ENCODE data around the gene AK5.

The AK5 gene

DNA sequence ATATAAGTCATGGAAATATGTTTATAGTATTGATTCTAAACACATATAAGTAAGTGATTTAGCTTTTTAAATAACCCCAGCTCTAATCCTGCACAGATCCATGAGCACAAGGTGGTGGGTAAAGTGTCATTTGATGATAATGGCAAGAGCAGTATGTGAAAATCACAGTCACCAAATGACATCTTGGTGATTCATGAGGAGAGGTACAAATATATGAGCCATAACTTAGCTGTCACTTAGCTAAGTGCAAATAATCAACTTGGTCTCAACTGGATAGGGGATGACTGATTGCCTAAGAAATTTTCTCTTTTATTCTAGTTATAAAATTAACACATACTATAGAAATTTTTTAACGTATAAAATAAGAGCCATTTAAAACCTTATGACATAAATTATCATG is 202.5 kb downstream of the AK5 start:
- DNase-seq, result no peak
- WGBS (ENCODE audit: insufficient coverage), result no CpG with 5 or more reads among the region's 1 CpG
- ChIA-PET CTCF (no interaction called here), POLR2A (no interaction called here)
- no peaks in the 10 kb centered on the region for H3K36me3 ChIP-seq (ENCODE audit: control insufficient read depth in 4 of 4, insufficient read depth in 4 of 4, low read length in 3 of 4)
- H3K27ac ChIP-seq (ENCODE audit: insufficient read depth in 1 of 2, low read depth in 1 of 2, low read length in 2 of 2, poor library complexity in 1 of 2, severe bottlenecking in 2 of 2), result no peak overlapping the region
- H3K4me1 ChIP-seq (ENCODE audit: control extremely low read depth in 1 of 4, control insufficient read depth in 4 of 4, insufficient read depth in 4 of 4, low read length in 3 of 4), result peaks cover 0 to 3% (median 0%) of the 10 kb centered on the region in 4 experiments
- no peaks in the 10 kb centered on the region for H3K27me3 ChIP-seq (replicated peaks in 2 of 5; ENCODE audit: control insufficient read depth in 4 of 5, insufficient read depth in 5 of 5, low read length in 4 of 5)
- no peaks in the 10 kb centered on the region for H3K9me3 ChIP-seq (ENCODE audit: control extremely low read depth in 1 of 5, control insufficient read depth in 4 of 5, insufficient read depth in 2 of 5, low read depth in 1 of 5, low read length in 4 of 5)
- no peak overlapping the region for H3K4me3 ChIP-seq (ENCODE audit: control insufficient read depth in 1 of 7, extremely low read depth in 1 of 7, insufficient read depth in 4 of 7, low read depth in 2 of 7, low read length in 6 of 7)

DNA sequence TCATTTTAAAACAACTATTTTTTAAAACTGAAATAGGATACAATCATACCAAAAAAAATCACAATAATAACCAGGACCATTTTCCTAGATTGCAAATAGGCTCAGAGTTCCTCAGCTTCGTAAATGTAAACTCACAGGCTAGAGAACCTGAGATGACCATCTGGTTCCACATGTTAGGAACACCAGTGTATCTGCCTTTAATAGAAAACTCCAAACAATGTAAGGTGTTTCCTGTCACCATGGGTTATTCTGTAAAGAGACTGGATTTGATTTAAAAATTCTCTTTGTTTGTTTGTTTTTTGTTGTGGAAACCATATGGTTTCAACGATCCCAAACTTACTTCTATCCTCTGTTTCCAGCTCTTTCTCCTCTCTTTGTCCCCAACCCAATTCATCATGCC is 203.1 kb downstream of the AK5 start:
- H3K27ac ChIP-seq (ENCODE audit: insufficient read depth in 1 of 2, low read depth in 1 of 2, low read length in 2 of 2, poor library complexity in 1 of 2, severe bottlenecking in 2 of 2), result no peak overlapping the region
- H3K36me3 ChIP-seq (ENCODE audit: control insufficient read depth in 4 of 4, insufficient read depth in 4 of 4, low read length in 3 of 4), result no peaks in the 10 kb centered on the region
- no peaks in the 10 kb centered on the region for H3K27me3 ChIP-seq (replicated peaks in 2 of 5; ENCODE audit: control insufficient read depth in 4 of 5, insufficient read depth in 5 of 5, low read length in 4 of 5)
- no peaks in the 10 kb centered on the region for H3K9me3 ChIP-seq (ENCODE audit: control extremely low read depth in 1 of 5, control insufficient read depth in 4 of 5, insufficient read depth in 2 of 5, low read depth in 1 of 5, low read length in 4 of 5)
- H3K4me3 ChIP-seq (ENCODE audit: control insufficient read depth in 1 of 7, extremely low read depth in 1 of 7, insufficient read depth in 4 of 7, low read depth in 2 of 7, low read length in 6 of 7), result no peak overlapping the region
- CTCF ChIA-PET, result no interaction called here
- DNase-seq, result no peak
- POLR2A ChIA-PET, result no interaction called here
- 100% methylated on average over 1 of the region's 2 CpGs for WGBS (ENCODE audit: insufficient coverage)
- peaks cover 0 to 3% (median 0%) of the 10 kb centered on the region in 4 experiments for H3K4me1 ChIP-seq (ENCODE audit: control extremely low read depth in 1 of 4, control insufficient read depth in 4 of 4, insufficient read depth in 4 of 4, low read length in 3 of 4)

GRCh38 chr1:77487631-77488030 is 205.8 kb downstream of the AK5 start:
- POLR2A ChIA-PET, result no interaction called here
- H3K27me3 ChIP-seq (replicated peaks in 2 of 5; ENCODE audit: control insufficient read depth in 4 of 5, insufficient read depth in 5 of 5, low read length in 4 of 5), result no peaks in the 10 kb centered on the region

DNA sequence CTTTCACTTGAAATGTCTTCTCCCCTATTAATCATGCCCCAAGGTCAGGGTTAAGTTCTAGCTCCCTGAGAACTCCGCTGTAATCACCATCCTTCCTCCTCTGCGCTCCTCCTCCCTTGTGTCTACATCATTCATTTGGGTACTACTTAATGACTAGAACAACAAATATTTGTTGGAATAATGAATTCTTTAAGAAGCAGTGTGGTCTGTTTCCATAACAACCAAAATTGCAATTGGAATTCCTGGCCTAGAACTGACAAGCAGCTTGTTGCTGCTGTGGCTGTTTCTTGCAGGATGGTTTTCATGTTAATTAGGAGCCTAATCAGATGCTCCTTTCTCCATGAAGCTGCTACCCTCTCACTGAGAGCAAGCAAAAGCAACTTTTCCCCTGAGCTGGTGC is 208.1 kb downstream of the AK5 start:
- Histone ChIP-seq H3K27me3 (replicated peaks in 2 of 5; ENCODE audit: control insufficient read depth in 4 of 5, insufficient read depth in 5 of 5, low read length in 4 of 5) (no peaks in the 10 kb centered on the region), H3K36me3 (ENCODE audit: control insufficient read depth in 4 of 4, insufficient read depth in 4 of 4, low read length in 3 of 4) (no peaks in the 10 kb centered on the region), H3K9me3 (ENCODE audit: control extremely low read depth in 1 of 5, control insufficient read depth in 4 of 5, insufficient read depth in 2 of 5, low read depth in 1 of 5, low read length in 4 of 5) (no peaks in the 10 kb centered on the region), H3K4me1 (ENCODE audit: control extremely low read depth in 1 of 4, control insufficient read depth in 4 of 4, insufficient read depth in 4 of 4, low read length in 3 of 4) (no peaks in the 10 kb centered on the region), H3K27ac (ENCODE audit: insufficient read depth in 1 of 2, low read depth in 1 of 2, low read length in 2 of 2, poor library complexity in 1 of 2, severe bottlenecking in 2 of 2) (no peak overlapping the region), H3K4me3 (ENCODE audit: control insufficient read depth in 1 of 7, extremely low read depth in 1 of 7, insufficient read depth in 4 of 7, low read depth in 2 of 7, low read length in 6 of 7) (no peak overlapping the region)
- ChIA-PET CTCF (interaction anchor here (1.4 kb wide), 1 partner anchor 46 kb away, joined by 3 read pairs; no protein-coding TSS in a partner anchor), POLR2A (no interaction called here)
- no CpG with 5 or more reads among the region's 2 CpGs for WGBS (ENCODE audit: insufficient coverage)
- DNase-seq, result no peak

More at GRCh38 chr1:77487631-77488030, 205.8 kb downstream of the AK5 start:
- H3K4me1 ChIP-seq (ENCODE audit: control extremely low read depth in 1 of 4, control insufficient read depth in 4 of 4, insufficient read depth in 4 of 4, low read length in 3 of 4), result no peaks in the 10 kb centered on the region
- no CpG with 5 or more reads among the region's 1 CpG for WGBS (ENCODE audit: insufficient coverage)
- no peaks in the 10 kb centered on the region for H3K9me3 ChIP-seq (ENCODE audit: control extremely low read depth in 1 of 5, control insufficient read depth in 4 of 5, insufficient read depth in 2 of 5, low read depth in 1 of 5, low read length in 4 of 5)
- CTCF ChIA-PET, result no interaction called here
- no peaks in the 10 kb centered on the region for H3K36me3 ChIP-seq (ENCODE audit: control insufficient read depth in 4 of 4, insufficient read depth in 4 of 4, low read length in 3 of 4)
- no peak overlapping the region for H3K4me3 ChIP-seq (ENCODE audit: control insufficient read depth in 1 of 7, extremely low read depth in 1 of 7, insufficient read depth in 4 of 7, low read depth in 2 of 7, low read length in 6 of 7)
- H3K27ac ChIP-seq (ENCODE audit: insufficient read depth in 1 of 2, low read depth in 1 of 2, low read length in 2 of 2, poor library complexity in 1 of 2, severe bottlenecking in 2 of 2), result no peak overlapping the region
- no peak for DNase-seq

DNA sequence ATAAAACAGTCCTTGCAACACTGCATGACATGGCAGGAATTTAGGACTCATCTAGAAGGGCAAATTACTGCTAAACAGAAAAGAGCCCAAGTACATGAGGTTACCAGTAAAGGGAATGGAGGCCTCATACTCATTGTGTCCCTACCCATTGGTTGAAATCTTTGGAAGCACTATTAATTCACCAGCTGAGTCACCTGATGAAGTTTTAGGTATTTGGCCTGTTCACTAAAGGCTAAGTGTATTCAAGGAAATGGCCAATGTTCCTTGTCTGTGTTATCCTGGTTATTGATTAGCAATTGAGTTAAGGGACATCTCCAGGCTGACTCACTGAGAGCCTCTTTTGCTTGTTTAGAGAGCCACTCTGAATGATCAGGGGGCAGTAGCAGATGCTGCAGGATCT is 212.2 kb downstream of the AK5 start:
- Histone ChIP-seq H3K9me3 (ENCODE audit: control extremely low read depth in 1 of 5, control insufficient read depth in 4 of 5, insufficient read depth in 2 of 5, low read depth in 1 of 5, low read length in 4 of 5) (no peaks in the 10 kb centered on the region), H3K27ac (ENCODE audit: insufficient read depth in 1 of 2, low read depth in 1 of 2, low read length in 2 of 2, poor library complexity in 1 of 2, severe bottlenecking in 2 of 2) (no peak overlapping the region), H3K27me3 (replicated peaks in 2 of 5; ENCODE audit: control insufficient read depth in 4 of 5, insufficient read depth in 5 of 5, low read length in 4 of 5) (no peaks in the 10 kb centered on the region), H3K36me3 (ENCODE audit: control insufficient read depth in 4 of 4, insufficient read depth in 4 of 4, low read length in 3 of 4) (no peaks in the 10 kb centered on the region), H3K4me1 (ENCODE audit: control extremely low read depth in 1 of 4, control insufficient read depth in 4 of 4, insufficient read depth in 4 of 4, low read length in 3 of 4) (no peaks in the 10 kb centered on the region), H3K4me3 (ENCODE audit: control insufficient read depth in 1 of 7, extremely low read depth in 1 of 7, insufficient read depth in 4 of 7, low read depth in 2 of 7, low read length in 6 of 7) (no peak overlapping the region)
- ChIA-PET CTCF (no interaction called here), POLR2A (no interaction called here)
- DNase-seq, result no peak

DNA sequence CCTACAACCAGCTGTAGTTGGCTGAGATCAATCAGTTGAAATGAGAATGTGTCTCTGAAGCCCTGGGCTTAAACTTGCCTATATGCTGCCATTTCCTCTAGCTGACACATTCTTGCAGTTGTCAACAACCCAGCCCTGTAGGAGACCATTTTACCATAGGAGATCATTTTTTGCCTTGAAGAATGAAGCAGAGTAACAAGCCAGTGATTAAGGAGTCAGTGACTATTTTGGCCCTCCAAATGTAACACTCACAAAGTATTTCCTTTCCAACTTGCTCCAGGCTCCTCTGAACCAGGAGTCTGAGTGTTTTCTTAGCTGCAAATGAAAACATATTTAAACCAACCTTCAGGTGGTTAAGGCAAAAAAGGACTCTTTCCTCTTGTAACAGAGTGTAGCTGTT is 217.1 kb downstream of the AK5 start:
- H3K4me1 ChIP-seq (ENCODE audit: control extremely low read depth in 1 of 4, control insufficient read depth in 4 of 4, insufficient read depth in 4 of 4, low read length in 3 of 4), result peaks cover 0 to 1% (median 0%) of the 10 kb centered on the region in 4 experiments
- no peak for DNase-seq
- peaks cover 0 to 2% (median 0%) of the 10 kb centered on the region in 5 experiments for H3K9me3 ChIP-seq (ENCODE audit: control extremely low read depth in 1 of 5, control insufficient read depth in 4 of 5, insufficient read depth in 2 of 5, low read depth in 1 of 5, low read length in 4 of 5)
- H3K27ac ChIP-seq (ENCODE audit: insufficient read depth in 1 of 2, low read depth in 1 of 2, low read length in 2 of 2, poor library complexity in 1 of 2, severe bottlenecking in 2 of 2), result no peak overlapping the region
- H3K36me3 ChIP-seq (ENCODE audit: control insufficient read depth in 4 of 4, insufficient read depth in 4 of 4, low read length in 3 of 4), result no peaks in the 10 kb centered on the region
- ChIA-PET POLR2A (no interaction called here), CTCF (no interaction called here)
- H3K4me3 ChIP-seq (ENCODE audit: control insufficient read depth in 1 of 7, extremely low read depth in 1 of 7, insufficient read depth in 4 of 7, low read depth in 2 of 7, low read length in 6 of 7), result no peak overlapping the region
- no peaks in the 10 kb centered on the region for H3K27me3 ChIP-seq (replicated peaks in 2 of 5; ENCODE audit: control insufficient read depth in 4 of 5, insufficient read depth in 5 of 5, low read length in 4 of 5)

DNA sequence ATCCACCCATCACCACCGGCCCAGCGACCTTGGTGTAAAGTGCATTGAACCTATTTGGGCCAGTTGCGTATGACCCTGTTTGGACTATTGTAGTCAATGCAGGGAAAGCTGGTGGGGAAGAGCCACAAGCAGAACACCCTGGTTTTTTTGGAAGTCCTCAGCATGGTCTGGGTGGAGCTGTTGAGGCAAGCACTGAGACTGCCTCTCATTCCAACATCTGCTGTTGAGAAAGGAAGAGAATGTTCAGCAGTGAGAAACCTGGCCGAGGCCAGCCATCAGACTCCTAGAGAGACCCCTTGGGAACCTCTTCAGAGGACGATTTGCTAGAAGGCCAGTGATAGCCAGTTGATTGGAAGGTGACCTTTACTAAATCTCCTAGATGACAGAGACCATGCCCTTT is 217.6 kb downstream of the AK5 start:
- Histone ChIP-seq H3K9me3 (ENCODE audit: control extremely low read depth in 1 of 5, control insufficient read depth in 4 of 5, insufficient read depth in 2 of 5, low read depth in 1 of 5, low read length in 4 of 5) (peaks cover 0 to 2% (median 0%) of the 10 kb centered on the region in 5 experiments), H3K27ac (ENCODE audit: insufficient read depth in 1 of 2, low read depth in 1 of 2, low read length in 2 of 2, poor library complexity in 1 of 2, severe bottlenecking in 2 of 2) (no peak overlapping the region), H3K4me3 (ENCODE audit: control insufficient read depth in 1 of 7, extremely low read depth in 1 of 7, insufficient read depth in 4 of 7, low read depth in 2 of 7, low read length in 6 of 7) (no peak overlapping the region), H3K4me1 (ENCODE audit: control extremely low read depth in 1 of 4, control insufficient read depth in 4 of 4, insufficient read depth in 4 of 4, low read length in 3 of 4) (peaks cover 0 to 4% (median 1%) of the 10 kb centered on the region in 4 experiments), H3K36me3 (ENCODE audit: control insufficient read depth in 4 of 4, insufficient read depth in 4 of 4, low read length in 3 of 4) (no peaks in the 10 kb centered on the region), H3K27me3 (replicated peaks in 2 of 5; ENCODE audit: control insufficient read depth in 4 of 5, insufficient read depth in 5 of 5, low read length in 4 of 5) (no peaks in the 10 kb centered on the region)
- ChIA-PET CTCF (no interaction called here), POLR2A (no interaction called here)
- DNase-seq, result no peak
- WGBS (ENCODE audit: insufficient coverage), result 96% methylated on average over 5 of the region's 5 CpGs

Data from common myeloid progenitor, CD34-positive (primary cell).